HEK293 (cell line): ENCODE results near the gene INPP4B.

ENCODE experiments used
- CTCF ChIA-PET: fragments of 350-600 bp; formaldehyde crosslinking; extraction: SDS; loops from one replicate; lab custom pipeline; 2021; ENCODE audit warnings: antibody characterized with exemption; lab: Yijun Ruan, JAX
- POLR2A ChIA-PET: fragments of 300-600 bp; formaldehyde crosslinking; extraction: SDS; loops from one replicate; lab custom pipeline; 2020; ENCODE audit warnings: antibody characterized with exemption, inconsistent platforms; lab: Yijun Ruan, JAX
- H3K27ac ChIP-seq: fragments of 200-500 bp; sonication (Bioruptor generic); 2 replicates; pipeline ENCODE4 v1.5.1; 2014; ENCODE audit warnings: low read depth, low read length, control low read depth, inconsistent platforms; ENCODE audit errors: extremely low read depth
- H3K36me3 ChIP-seq, 2 experiments: fragments of 200-500 bp in 1 of 2; sonication (Bioruptor generic) in 1 of 2; 1 replicate in 1 of 2; 2 replicates in 1 of 2; pipeline ENCODE4 v1.5.1; 2014 to 2017; ENCODE audit warnings: inconsistent platforms in 2 of 2, low read length in 2 of 2; ENCODE audit not compliant: control insufficient read depth in 2 of 2, insufficient read depth in 1 of 2
- H3K4me1 ChIP-seq: fragments of 200-500 bp; sonication (Bioruptor generic); 2 replicates; pipeline ENCODE4 v1.5.1; 2014; ENCODE audit warnings: mild to moderate bottlenecking, low read length, inconsistent platforms; ENCODE audit not compliant: control insufficient read depth, insufficient read depth
- H3K4me3 ChIP-seq: 2 replicates; pipeline ENCODE4 v1.5.1; 2011; ENCODE audit warnings: low read depth, mild to moderate bottlenecking, control low read depth, low read length, moderate library complexity
- H3K9me3 ChIP-seq: fragments of 200-500 bp; sonication (Bioruptor generic); 2 replicates; pipeline ENCODE4 v1.5.1; 2014; ENCODE audit warnings: low read depth, low read length, inconsistent platforms; ENCODE audit not compliant: control insufficient read depth, insufficient read depth
- CTCF ChIP-seq: fragments of 450-650 bp; formaldehyde crosslinking; IDR thresholded peaks from 2 replicates; pipeline ENCODE4 v1.5.1; 2016; ENCODE audit warnings: missing biosample characterization, missing genetic modification characterization
- GFI1B ChIP-seq: fragments of 450-650 bp; formaldehyde crosslinking; IDR thresholded peaks from 2 replicates; pipeline ENCODE4 v1.5.1; 2016; ENCODE audit warnings: missing biosample characterization, missing genetic modification characterization
- MYNN ChIP-seq: fragments of 450-650 bp; formaldehyde crosslinking; IDR thresholded peaks from 2 replicates; pipeline ENCODE4 v1.5.1; 2016; ENCODE audit warnings: missing biosample characterization, missing genetic modification characterization, borderline replicate concordance
- PBX3 ChIP-seq: sonication (generic); formaldehyde crosslinking; IDR thresholded peaks from 2 replicates; pipeline ENCODE4 v1.8.1; 2022; ENCODE audit warnings: mild to moderate bottlenecking, moderate library complexity, missing genetic modification reagents
- REPIN1 ChIP-seq: fragments of 450-650 bp; formaldehyde crosslinking; IDR thresholded peaks from 2 replicates; pipeline ENCODE4 v1.5.1; 2017; ENCODE audit warnings: missing biosample characterization, missing genetic modification characterization, low read depth
- ZBTB20 ChIP-seq: fragments of 450-650 bp; formaldehyde crosslinking; IDR thresholded peaks from 2 replicates; pipeline ENCODE4 v1.5.1; 2016; ENCODE audit warnings: missing biosample characterization, missing genetic modification characterization
- ZBTB49 ChIP-seq: fragments of 450-650 bp; formaldehyde crosslinking; IDR thresholded peaks from 2 replicates; pipeline ENCODE4 v1.5.1; 2016; ENCODE audit warnings: missing biosample characterization, missing genetic modification characterization, low read depth
- ZNF274 ChIP-seq, 2 experiments: fragments of 200-500 bp in 1 of 2; fragments of 450-650 bp in 1 of 2; sonication (Bioruptor generic) in 1 of 2; formaldehyde crosslinking in 1 of 2; IDR thresholded peaks; 2 replicates each; pipeline versions ENCODE4 v1.5.1 to v1.6.1; 2014 to 2016; ENCODE audit warnings: borderline replicate concordance in 1 of 2, inconsistent platforms in 1 of 2, low read length in 1 of 2, missing biosample characterization in 1 of 2, missing genetic modification characterization in 1 of 2
- ZNF544 ChIP-seq: fragments of 450-650 bp; formaldehyde crosslinking; IDR thresholded peaks from 2 replicates; pipeline ENCODE4 v1.5.0; 2017; ENCODE audit warnings: missing biosample characterization, missing genetic modification characterization
- ZNF596 ChIP-seq: fragments of 450-650 bp; IDR thresholded peaks from 2 replicates; pipeline ENCODE4 v1.5.0; 2018; ENCODE audit warnings: missing biosample characterization, mild to moderate bottlenecking, missing genetic modification characterization, moderate library complexity
- ZNF645 ChIP-seq: fragments of 450-650 bp; formaldehyde crosslinking; IDR thresholded peaks from 2 replicates; pipeline ENCODE4; 2016; ENCODE audit warnings: missing biosample characterization, missing genetic modification characterization
- ZNF701 ChIP-seq: fragments of 450-650 bp; formaldehyde crosslinking; IDR thresholded peaks from 2 replicates; pipeline ENCODE4 v1.5.1; 2016; ENCODE audit warnings: missing biosample characterization, missing genetic modification characterization
- ZSCAN16 ChIP-seq: fragments of 450-650 bp; formaldehyde crosslinking; IDR thresholded peaks from 2 replicates; pipeline ENCODE4 v1.5.1; 2016; ENCODE audit warnings: missing biosample characterization, missing genetic modification characterization
- TF ChIP-seq, protein P1 (sequence below): fragments of 450-650 bp; formaldehyde crosslinking; IDR thresholded peaks from 2 replicates; pipeline ENCODE4 v1.5.1; 2016; ENCODE audit warnings: missing biosample characterization, missing genetic modification characterization
- TF ChIP-seq, protein P2 (sequence below): fragments of 450-650 bp; formaldehyde crosslinking; conservative IDR thresholded peaks from 2 replicates; pipeline ENCODE4 v1.5.1; 2016; ENCODE audit warnings: low read depth, missing biosample characterization, missing genetic modification characterization

INPP4B gene

GRCh38 chr4:142687547-142688275, 158.4 kb downstream of the INPP4B start:
- Histone ChIP-seq H3K4me1 (no peaks in the 10 kb centered on the region), H3K36me3 (no peaks in the 10 kb centered on the region)
- CTCF ChIA-PET, result no interaction called here
- no peak for TF ChIP-seq MYNN (tag by site-specific recombination)
- TF ChIP-seq, protein P1, sequence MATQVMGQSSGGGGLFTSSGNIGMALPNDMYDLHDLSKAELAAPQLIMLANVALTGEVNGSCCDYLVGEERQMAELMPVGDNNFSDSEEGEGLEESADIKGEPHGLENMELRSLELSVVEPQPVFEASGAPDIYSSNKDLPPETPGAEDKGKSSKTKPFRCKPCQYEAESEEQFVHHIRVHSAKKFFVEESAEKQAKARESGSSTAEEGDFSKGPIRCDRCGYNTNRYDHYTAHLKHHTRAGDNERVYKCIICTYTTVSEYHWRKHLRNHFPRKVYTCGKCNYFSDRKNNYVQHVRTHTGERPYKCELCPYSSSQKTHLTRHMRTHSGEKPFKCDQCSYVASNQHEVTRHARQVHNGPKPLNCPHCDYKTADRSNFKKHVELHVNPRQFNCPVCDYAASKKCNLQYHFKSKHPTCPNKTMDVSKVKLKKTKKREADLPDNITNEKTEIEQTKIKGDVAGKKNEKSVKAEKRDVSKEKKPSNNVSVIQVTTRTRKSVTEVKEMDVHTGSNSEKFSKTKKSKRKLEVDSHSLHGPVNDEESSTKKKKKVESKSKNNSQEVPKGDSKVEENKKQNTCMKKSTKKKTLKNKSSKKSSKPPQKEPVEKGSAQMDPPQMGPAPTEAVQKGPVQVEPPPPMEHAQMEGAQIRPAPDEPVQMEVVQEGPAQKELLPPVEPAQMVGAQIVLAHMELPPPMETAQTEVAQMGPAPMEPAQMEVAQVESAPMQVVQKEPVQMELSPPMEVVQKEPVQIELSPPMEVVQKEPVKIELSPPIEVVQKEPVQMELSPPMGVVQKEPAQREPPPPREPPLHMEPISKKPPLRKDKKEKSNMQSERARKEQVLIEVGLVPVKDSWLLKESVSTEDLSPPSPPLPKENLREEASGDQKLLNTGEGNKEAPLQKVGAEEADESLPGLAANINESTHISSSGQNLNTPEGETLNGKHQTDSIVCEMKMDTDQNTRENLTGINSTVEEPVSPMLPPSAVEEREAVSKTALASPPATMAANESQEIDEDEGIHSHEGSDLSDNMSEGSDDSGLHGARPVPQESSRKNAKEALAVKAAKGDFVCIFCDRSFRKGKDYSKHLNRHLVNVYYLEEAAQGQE, result no peak
- no peak for TF ChIP-seq ZNF701 (tag by site-specific recombination)
- TF ChIP-seq GFI1B, result no peak
- no peak for TF ChIP-seq ZSCAN16 (tag by site-specific recombination)
- TF ChIP-seq ZBTB49, result no peak
- TF ChIP-seq ZNF274 (IDR thresholded peaks at IDR 0.05; ENCODE audit: low read length), result no peak
- TF ChIP-seq ZNF274 (tag by site-specific recombination; IDR thresholded peaks at IDR 0.05; ENCODE audit: borderline replicate concordance), result no peak
- TF ChIP-seq ZNF544 (tag by site-specific recombination), result no peak
- no peak for TF ChIP-seq REPIN1 (tag by site-specific recombination)
- TF ChIP-seq CTCF (tag by site-specific recombination), result no peak
- TF ChIP-seq, all 188 proteins: peak for 0
- no peak overlapping the region for H3K4me3 ChIP-seq
- no peaks in the 10 kb centered on the region for H3K9me3 ChIP-seq
- POLR2A ChIA-PET, result no interaction called here
- no peak overlapping the region for H3K27ac ChIP-seq

DNA sequence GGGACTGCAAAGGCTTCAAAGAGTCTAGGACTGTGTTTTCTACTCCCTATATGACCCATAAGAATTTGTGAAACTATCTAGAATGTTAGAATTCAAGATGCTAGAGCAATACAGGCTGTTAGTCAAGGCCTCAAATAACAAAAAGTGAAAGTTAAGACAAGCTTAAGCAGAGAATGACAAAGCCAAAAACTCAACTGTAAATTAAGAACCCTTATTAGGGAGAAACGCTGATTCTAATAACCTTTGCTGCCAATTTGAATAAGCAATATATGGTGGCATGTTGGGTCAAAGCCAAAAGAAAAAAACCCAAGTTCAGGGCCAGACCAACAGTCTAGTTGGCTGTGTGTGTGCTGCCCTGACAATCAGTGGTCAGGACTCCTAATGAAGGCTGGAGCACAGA, 160.0 kb downstream of the INPP4B start:
- Histone ChIP-seq H3K4me3 (no peak overlapping the region), H3K36me3 (no peaks in the 10 kb centered on the region), H3K9me3 (no peaks in the 10 kb centered on the region), H3K4me1 (no peaks in the 10 kb centered on the region), H3K27ac (no peak overlapping the region)
- CTCF ChIA-PET, result no interaction called here
- POLR2A ChIA-PET, result no interaction called here
- TF ChIP-seq PBX3 (CRISPR knock-in tag) (no peak), ZBTB20 (tag by site-specific recombination) (no peak), ZNF596 (tag by site-specific recombination) (no peak), ZNF645 (tag by site-specific recombination) (no peak), ZBTB49 (no peak)
- TF ChIP-seq, protein P2, sequence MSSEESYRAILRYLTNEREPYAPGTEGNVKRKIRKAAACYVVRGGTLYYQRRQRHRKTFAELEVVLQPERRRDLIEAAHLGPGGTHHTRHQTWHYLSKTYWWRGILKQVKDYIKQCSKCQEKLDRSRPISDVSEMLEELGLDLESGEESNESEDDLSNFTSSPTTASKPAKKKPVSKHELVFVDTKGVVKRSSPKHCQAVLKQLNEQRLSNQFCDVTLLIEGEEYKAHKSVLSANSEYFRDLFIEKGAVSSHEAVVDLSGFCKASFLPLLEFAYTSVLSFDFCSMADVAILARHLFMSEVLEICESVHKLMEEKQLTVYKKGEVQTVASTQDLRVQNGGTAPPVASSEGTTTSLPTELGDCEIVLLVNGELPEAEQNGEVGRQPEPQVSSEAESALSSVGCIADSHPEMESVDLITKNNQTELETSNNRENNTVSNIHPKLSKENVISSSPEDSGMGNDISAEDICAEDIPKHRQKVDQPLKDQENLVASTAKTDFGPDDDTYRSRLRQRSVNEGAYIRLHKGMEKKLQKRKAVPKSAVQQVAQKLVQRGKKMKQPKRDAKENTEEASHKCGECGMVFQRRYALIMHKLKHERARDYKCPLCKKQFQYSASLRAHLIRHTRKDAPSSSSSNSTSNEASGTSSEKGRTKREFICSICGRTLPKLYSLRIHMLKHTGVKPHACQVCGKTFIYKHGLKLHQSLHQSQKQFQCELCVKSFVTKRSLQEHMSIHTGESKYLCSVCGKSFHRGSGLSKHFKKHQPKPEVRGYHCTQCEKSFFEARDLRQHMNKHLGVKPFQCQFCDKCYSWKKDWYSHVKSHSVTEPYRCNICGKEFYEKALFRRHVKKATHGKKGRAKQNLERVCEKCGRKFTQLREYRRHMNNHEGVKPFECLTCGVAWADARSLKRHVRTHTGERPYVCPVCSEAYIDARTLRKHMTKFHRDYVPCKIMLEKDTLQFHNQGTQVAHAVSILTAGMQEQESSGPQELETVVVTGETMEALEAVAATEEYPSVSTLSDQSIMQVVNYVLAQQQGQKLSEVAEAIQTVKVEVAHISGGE (tag by site-specific recombination), result no peak
